ENCODE measurements around the gene NCLN.
"Not testable (repeated sequence)": the region's sequence is repeated elsewhere in the genome, so short reads cannot be mapped to it uniquely, and the experiment has no call there.

NCLN gene

GRCh38 chr19:3153286-3154230 is 32.2 kb upstream of the NCLN start:
- no peak overlapping the region for H3K4me3 ChIP-seq (ENCODE audit: low read length)
- no peak for DNase-seq (ENCODE audit: low read depth, low spot score)

DNA sequence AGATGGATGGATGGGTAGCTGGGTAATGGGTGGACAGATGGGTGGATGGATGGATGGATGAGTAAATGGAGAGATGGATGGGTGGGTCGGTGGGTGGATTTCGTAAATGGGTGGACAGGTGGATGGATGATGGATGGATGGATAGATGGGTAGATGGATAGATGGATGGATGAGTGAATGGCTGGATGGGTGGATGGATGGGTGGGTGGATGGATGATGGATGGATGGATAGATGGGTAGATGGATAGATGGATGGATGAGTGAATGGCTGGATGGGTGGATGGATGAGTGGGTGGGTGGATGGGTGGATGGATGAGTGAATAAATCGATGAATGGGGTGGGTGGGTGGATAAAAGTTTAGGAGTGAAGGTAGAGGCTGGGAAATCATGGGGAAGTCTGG is 31.3 kb upstream of the NCLN start:
- peak overlapping the region; percentile 41 for H3K4me3 ChIP-seq (ENCODE audit: low read length)
- not testable (repeated sequence) for DNase-seq (ENCODE audit: low read depth, low spot score)

- H3K4me3 ChIP-seq (ENCODE audit: low read length): peak overlapping the region; percentile 41
These were observed 30.6 kb upstream of the NCLN start for GRCh38 chr19:3154957-3155736.

DNA sequence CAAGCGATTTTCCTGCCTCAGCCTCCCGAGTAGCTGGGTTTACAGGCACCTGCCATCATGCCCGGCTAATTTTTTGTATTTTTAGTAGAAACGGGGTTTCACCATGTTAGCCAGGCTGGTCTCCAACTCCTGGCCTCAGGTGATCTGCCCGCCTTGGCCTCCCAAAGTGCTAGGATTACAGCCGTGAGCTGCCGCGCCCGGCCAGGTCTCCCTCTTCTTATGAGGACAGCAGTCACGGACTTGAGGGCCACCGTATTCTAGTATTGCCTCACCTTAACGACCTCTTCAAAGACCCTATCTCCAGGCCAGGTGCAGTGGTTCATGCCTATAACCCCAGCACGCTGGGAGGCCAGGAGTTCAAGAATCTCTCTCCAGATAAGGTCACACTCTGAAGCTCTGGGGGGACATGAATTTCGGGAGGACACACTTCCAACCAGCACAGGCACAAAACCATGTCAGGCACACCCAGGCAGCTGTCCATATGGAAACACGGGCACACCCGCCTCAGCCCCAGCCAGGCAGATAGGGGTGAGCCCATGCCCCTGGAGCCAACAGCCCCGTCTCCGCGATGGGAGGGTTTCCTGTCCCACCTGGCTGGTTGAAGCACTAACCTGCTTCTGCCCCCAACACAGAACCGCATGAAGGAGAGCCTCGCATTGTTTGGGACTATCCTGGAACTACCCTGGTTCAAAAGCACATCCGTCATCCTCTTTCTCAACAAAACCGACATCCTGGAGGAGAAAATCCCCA is 28.5 kb upstream of the NCLN start:
- H3K4me3 ChIP-seq (ENCODE audit: low read length): no peak overlapping the region
- no peak for DNase-seq (ENCODE audit: low read depth, low spot score)

More at GRCh38 chr19:3154957-3155736, 30.6 kb upstream of the NCLN start:
- DNase-seq (ENCODE audit: low read depth, low spot score): peak; percentile 94

GRCh38 chr19:3159565-3159964 is 26.2 kb upstream of the NCLN start:
- DNase-seq (ENCODE audit: low read depth, low spot score): no peak

DNA sequence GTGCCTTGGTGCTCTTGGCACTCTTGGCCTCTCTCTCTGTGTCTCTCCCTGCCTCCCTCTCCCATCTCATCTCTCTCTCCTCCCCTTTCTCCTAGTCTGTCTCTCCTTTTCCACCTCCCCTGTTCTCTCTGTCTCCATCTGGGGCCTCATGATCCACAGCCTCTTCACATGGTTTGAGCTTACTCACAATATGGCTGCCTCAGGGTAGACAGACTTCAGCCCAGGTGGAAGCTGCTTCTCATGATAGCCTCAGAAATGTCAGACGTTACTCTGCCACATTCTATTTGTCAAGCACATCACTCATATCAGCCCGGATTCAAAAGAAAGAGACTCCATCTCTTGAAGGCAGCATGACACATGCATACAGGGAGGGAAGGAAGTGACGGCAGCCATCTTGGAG is 25.5 kb upstream of the NCLN start:
- no peak for DNase-seq (ENCODE audit: low read depth, low spot score)

More at GRCh38 chr19:3159565-3159964, 26.2 kb upstream of the NCLN start:
- H3K4me3 ChIP-seq (ENCODE audit: low read length): no peak overlapping the region

GRCh38 chr19:3161453-3161852 is 24.3 kb upstream of the NCLN start:
- H3K4me3 ChIP-seq (ENCODE audit: low read length): no peak overlapping the region
- DNase-seq (ENCODE audit: low read depth, low spot score): no peak

More for the DNA sequence above, 25.5 kb upstream of the NCLN start:
- H3K4me3 ChIP-seq (ENCODE audit: low read length): no peak overlapping the region

- no peak overlapping the region for H3K4me3 ChIP-seq (ENCODE audit: low read length)
- peak; percentile 54 for DNase-seq (ENCODE audit: low read depth, low spot score)
These were observed 23.1 kb upstream of the NCLN start for GRCh38 chr19:3162418-3163229.

DNA sequence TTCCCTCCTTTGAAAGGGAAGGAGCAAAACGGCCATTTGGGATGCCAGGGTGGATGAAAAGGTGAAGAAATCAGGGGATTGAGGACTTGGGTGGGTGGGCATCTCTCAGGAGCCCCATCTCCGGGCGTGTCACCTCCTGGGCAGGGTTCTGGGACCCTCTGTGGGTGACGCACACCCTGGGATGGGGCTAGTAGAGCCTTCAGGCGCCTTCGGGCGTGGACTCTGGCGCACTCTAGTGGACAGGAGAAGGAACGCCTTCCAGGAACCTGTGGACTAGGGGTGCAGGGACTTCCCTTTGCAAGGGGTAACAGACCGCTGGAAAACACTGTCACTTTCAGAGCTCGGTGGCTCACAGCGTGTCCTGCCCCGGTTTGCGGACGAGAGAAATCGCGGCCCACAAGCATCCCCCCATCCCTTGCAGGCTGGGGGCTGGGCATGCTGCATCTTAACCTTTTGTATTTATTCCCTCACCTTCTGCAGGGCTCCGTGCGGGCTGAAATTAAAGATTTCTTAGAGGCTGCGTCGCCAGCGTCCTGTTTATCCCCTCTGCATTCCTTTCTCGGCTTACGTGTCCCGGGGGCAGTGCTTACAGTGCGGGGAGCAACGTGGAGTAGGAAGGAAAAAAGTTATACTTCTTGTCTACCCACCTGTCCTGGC is 22.4 kb upstream of the NCLN start:
- H3K4me3 ChIP-seq (ENCODE audit: low read length): no peak overlapping the region
- DNase-seq (ENCODE audit: low read depth, low spot score): peak; percentile 46

DNA sequence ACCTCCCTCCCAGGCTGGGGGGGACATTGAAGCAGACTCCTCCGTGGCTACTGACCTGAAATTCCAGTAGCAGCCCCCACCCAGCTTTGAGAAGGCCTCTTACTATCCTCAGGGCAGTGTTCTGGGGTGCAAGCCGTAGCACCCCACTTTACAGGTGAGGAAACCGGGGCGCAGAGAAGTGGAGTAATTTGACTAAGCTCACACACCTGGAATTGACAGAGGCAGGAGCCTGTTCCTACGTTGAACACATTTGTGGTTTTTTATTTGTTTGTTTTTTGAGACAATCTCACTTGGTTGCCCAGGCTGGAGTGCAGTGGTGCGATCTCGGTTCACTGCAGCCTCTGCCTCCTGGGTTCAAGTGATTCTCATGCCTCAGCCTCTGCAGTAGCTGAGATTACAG is 21.8 kb upstream of the NCLN start:
- no peak for DNase-seq (ENCODE audit: low read depth, low spot score)
- H3K4me3 ChIP-seq (ENCODE audit: low read length): no peak overlapping the region

- H3K4me3 ChIP-seq (ENCODE audit: low read length): no peak overlapping the region
- DNase-seq (ENCODE audit: low read depth, low spot score): no peak
These were observed 18.0 kb upstream of the NCLN start for GRCh38 chr19:3167533-3168272.

DNA sequence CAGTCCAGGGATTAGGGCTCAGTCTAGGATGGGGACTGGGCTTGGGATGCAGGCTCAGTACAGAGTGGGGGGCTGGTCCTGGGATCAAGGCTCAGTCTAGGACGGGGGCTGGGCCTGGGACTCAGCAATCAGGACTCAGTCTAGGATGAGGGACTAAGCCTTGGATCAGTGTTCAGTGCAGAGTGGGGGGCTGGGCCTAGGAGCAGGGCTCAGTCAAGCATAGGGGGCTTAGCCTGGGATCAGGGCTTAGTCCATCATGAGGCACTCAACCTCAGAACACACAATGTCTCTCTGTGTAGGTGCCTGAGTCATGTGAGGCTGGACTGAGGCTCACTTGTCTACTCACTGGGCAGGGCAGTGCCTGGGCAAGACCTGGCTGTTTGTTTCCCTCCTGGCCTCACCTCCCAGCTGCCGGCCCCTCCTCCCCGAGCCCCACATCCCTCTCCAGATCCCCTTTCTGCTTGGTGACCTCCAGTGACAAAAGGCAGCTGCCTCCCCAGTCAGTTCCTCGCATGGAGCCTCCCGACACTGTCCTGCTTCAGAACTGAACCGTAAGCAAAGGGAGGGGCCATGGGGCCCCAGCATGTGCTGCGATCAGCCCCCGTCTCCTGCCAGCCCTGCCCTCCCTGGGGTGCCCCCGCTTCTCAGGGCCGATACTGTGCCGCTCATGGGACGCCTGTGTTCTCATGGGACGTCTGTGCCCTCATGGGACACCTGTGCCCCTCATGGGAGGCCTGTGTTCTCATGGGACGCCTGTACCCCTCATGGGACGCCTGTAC is 13.6 kb upstream of the NCLN start:
- no peak for DNase-seq (ENCODE audit: low read depth, low spot score)
- no peak overlapping the region for H3K4me3 ChIP-seq (ENCODE audit: low read length)

- H3K4me3 ChIP-seq (ENCODE audit: low read length); DNase-seq (ENCODE audit: low read depth, low spot score): not testable (repeated sequence)
These were observed 13.1 kb upstream of the NCLN start for GRCh38 chr19:3172673-3173000.

DNA sequence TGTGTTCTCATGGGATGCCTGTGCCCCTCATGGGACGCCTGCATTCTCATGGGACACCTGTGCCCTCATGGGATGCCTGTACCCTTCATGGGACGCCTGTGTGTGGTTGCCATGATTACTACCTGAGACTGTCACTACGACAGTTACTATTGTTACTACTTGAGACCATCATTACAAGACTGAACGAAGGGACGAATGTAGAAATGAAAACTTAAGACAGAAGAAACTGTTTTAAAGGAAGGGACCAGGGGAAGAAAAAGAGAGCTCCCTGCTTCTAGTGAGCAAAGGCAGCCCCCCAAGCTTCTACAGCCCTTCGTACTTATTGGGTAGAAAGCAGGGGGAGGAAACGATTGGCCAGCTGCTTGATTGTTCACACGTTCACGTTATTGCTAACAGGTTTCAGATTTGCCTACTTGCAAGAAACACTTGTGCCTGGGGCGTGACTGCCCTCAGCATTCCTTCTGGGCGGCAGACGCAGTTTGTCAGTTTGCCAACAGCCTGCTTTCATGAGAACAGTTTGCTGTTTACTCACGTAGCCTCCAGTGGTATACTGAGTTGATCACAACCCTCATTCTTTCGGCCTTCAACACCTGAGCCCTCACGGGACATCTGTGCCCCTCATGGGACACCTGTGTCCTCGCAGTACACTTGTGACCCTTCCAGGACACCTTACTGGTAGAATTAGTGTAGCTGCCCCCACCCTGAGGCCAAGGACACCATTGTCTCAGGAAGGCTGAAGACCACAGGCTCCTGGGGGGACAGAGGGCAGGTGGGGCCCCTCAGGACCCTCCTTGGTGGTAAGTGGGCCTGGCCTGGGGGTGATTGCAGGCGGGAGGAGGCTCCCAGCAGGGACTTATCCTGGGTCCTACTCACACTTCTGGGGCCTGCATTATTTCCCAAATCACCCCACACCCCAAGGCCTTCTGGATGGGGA is 9.7 kb upstream of the NCLN start:
- H3K4me3 ChIP-seq (ENCODE audit: low read length): no peak overlapping the region
- DNase-seq (ENCODE audit: low read depth, low spot score): no peak

GRCh38 chr19:3176715-3177501 is 8.8 kb upstream of the NCLN start:
- H3K4me3 ChIP-seq (ENCODE audit: low read length): no peak overlapping the region

More at GRCh38 chr19:3176715-3177501, 8.8 kb upstream of the NCLN start:
- no peak for DNase-seq (ENCODE audit: low read depth, low spot score)
